Brain microvascular endothelial cell (primary cell): ENCODE results near the gene PDE3A.
"Not testable (repeated sequence)": the region's sequence is repeated elsewhere in the genome, so short reads cannot be mapped to it uniquely, and the experiment has no call there.

Experiments used
- DNase-seq: peaks from one replicate; pipeline ENCODE4 v3.0.0-alpha.2; 2020
- H3K27ac ChIP-seq: fragments of 250-450 bp; sonication (Bioruptor Pico); 2 replicates; pipeline ENCODE4 v1.5.1; 2020; ENCODE audit warnings: mild to moderate bottlenecking, moderate library complexity
- H3K27me3 ChIP-seq: fragments of 250-450 bp; sonication (Bioruptor Pico); replicated peaks from 2 replicates; pipeline ENCODE4 v1.5.1; 2020; ENCODE audit warnings: mild to moderate bottlenecking
- H3K36me3 ChIP-seq: fragments of 250-450 bp; sonication (Bioruptor Pico); replicated peaks from 2 replicates; pipeline ENCODE4 v1.5.1; 2020; ENCODE audit warnings: mild to moderate bottlenecking
- H3K4me3 ChIP-seq: 2 replicates; pipeline ENCODE4 v1.5.1; 2011; ENCODE audit warnings: low read depth, mild to moderate bottlenecking, control low read depth, low read length, moderate library complexity
- in situ Hi-C: cut with HindIII; loops from 2 replicates; pipeline ENCODE4 v1.10.0; 2017; ENCODE audit warnings: low sequenced_read_pairs, low pct_ligation_motif_present
- TF ChIP-seq, protein P1 (sequence below): IDR thresholded peaks from 2 replicates; pipeline ENCODE4 v1.5.1; 2011; ENCODE audit warnings: low read depth, mild to moderate bottlenecking, moderate library complexity, low read length, control low read depth, inconsistent platforms; ENCODE audit errors: missing control alignments

The PDE3A gene

DNA sequence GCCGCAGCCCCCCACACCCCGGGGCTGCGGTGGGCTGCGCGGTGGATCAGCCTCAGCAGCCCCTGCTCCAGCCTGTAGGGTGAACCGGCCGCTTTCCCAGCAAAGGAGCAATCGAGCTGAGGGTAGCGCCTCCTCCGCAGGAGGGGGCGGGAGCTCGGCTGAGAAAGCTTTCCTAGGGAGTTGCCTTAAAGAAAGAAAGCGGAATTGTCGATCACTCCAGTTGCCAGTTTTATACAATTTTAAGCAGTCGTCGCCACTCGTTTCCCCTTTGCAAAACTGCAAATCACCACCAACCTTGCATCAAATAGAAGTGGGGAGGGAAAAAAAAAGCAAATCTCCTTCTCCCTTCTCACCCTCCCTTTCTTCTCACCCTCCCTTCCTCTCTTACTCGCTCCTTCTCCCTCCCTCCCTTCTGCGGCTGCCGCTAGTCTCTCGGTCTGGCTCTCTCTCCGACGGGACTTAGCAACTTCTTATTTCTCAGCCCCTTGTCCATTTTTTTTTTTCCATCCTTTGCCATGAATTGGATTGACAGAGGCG lies at the start of gene PDE3A:
TSS of gene PDE3A (plus strand) at position 424 of the 537 bp plus-strand sequence. CDS start 748 bp downstream, outside the sequence.
- H3K4me3 ChIP-seq: peak within 1 kb of the TSS; percentile 87
- H3K27me3 ChIP-seq: no peaks in the 10 kb centered on the region
- H3K27ac ChIP-seq: peak within 1 kb of the TSS; percentile 87
- DNase-seq: peak; percentile 82
- in situ Hi-C loops: no loop called here
- no peaks in the 10 kb centered on the region for H3K36me3 ChIP-seq
- TF ChIP-seq, protein P1, sequence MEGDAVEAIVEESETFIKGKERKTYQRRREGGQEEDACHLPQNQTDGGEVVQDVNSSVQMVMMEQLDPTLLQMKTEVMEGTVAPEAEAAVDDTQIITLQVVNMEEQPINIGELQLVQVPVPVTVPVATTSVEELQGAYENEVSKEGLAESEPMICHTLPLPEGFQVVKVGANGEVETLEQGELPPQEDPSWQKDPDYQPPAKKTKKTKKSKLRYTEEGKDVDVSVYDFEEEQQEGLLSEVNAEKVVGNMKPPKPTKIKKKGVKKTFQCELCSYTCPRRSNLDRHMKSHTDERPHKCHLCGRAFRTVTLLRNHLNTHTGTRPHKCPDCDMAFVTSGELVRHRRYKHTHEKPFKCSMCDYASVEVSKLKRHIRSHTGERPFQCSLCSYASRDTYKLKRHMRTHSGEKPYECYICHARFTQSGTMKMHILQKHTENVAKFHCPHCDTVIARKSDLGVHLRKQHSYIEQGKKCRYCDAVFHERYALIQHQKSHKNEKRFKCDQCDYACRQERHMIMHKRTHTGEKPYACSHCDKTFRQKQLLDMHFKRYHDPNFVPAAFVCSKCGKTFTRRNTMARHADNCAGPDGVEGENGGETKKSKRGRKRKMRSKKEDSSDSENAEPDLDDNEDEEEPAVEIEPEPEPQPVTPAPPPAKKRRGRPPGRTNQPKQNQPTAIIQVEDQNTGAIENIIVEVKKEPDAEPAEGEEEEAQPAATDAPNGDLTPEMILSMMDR: peak; percentile 51

DNA sequence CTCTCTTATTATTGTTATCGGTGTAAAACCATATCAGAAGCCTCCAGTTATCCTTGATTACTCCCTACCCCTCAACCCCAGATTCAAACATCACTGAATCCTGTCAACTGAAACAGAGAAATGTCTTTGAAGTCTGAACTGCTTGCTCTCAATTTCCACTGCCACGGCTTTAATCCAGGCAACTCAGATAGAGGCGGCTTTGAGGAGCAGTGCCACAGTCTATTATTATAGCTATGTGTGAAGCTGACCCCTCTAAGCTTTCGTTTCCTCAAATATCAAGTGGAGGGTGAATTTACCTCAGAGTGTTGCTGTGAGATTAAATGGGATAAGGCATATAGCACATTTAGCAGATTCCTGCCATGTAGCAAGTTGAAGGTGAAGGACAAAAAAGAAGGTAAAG lies 49.0 kb upstream of the PDE3A start:
- in situ Hi-C loops: no loop called here

DNA sequence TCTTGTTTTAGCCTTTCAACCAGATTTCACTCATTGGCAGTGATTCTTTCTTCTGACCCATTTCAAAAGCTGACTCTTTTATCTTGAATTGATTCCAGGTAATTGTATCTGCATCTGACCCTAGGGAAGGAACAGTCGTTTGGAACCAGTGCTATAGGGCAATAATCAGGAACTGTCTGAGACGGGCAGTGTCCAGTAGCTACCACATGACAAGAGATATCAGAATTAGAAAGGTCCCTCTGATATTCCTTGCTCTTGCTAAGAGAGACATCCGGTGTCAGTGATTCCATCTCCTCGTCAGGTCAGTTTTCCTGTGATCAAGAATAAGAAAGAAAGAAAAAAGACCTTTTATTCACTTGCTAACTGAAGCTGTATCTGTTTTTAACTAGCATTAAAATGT lies 47.8 kb upstream of the PDE3A start:
- in situ Hi-C loops: no loop called here
- no peak for DNase-seq
- Histone ChIP-seq H3K27ac (peak overlapping the region; percentile 34), H3K4me3 (no peak overlapping the region), H3K27me3 (no peaks in the 10 kb centered on the region), H3K36me3 (no peaks in the 10 kb centered on the region)
- TF ChIP-seq, protein P1: no peak

More for the DNA sequence above, 49.0 kb upstream of the PDE3A start:
- Histone ChIP-seq H3K27me3 (no peaks in the 10 kb centered on the region), H3K36me3 (no peaks in the 10 kb centered on the region), H3K4me3 (no peak overlapping the region), H3K27ac (peak overlapping the region; percentile 44)
- DNase-seq: peak; percentile 12
- TF ChIP-seq, protein P1: no peak

DNA sequence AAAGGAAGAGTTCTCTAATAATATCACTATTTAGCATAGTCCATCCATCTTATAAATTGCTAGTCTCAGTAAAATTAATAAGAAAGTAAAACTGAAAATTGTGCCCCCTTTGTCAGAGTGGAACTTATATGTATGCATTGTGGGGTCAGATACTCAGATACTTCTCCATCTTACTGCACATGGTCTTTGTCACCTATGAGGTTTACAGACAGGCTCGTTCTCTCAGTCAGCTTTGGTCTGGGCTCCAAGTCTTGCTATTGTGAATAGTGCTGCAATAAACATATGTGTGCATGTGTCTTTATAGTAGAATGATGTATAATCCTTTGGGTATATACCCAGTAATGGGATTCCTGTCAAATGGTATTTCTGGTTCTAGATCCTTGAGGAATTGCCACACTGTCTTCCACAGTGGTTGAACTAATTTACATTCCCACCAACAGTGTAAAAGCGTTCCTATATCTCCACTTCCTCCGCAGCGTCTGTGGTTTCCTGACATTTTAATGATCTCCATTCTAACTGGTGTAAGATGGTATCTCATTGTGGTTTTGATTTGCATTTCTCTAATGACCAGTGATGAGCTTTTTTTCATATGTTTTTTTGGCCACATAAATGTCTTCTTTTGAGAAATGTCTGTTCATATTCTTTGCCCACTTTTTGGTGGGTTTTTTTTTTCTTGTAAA lies 37.4 kb upstream of the PDE3A start:
- H3K36me3 ChIP-seq, DNase-seq, in situ Hi-C loops: not testable (repeated sequence)

DNA sequence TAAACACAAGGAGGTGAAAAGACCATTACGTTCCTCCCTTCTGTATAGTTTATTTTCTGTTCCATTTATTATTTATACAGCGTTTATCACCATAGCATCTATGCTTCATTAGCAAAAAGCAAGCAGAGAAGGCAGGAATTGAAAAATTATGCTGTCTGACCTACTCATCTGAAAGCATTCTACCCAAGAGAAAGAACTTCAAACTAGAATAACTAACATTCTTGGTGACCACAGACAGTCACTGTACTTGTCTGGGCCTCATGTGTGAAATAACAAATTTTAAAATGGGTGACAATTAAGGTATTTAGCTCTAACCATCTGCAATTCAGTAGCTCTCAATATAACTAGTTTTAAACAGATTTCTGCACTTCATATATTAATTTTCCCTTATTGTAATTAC lies 29.3 kb upstream of the PDE3A start:
- DNase-seq: peak; percentile 14
- Histone ChIP-seq H3K4me3 (no peak overlapping the region), H3K27me3 (no peaks in the 10 kb centered on the region), H3K36me3 (no peaks in the 10 kb centered on the region), H3K27ac (no peak overlapping the region)
- TF ChIP-seq, protein P1: no peak
- in situ Hi-C loops: no loop called here

More for the DNA sequence above, 37.4 kb upstream of the PDE3A start:
- H3K4me3 ChIP-seq, H3K27ac ChIP-seq, H3K27me3 ChIP-seq: not testable (repeated sequence)

DNA sequence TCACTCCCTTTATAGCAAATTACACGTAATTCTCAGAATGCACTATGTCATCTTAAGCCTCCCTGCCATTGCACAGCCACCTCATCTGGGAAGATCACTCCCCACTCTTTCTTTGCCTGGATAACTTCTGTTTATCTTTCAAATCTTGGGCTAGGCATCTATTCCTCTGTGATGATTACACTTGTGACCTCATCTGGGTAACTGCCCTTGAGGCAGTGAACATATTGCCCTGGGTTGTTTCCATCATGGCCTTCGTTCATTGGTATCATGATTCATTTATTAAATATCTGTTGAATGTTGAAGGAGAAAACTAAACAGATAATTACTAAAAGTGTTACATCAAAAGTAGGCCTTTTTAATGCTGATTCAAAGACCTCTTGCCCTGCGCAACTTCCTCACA lies 26.2 kb upstream of the PDE3A start:
- peak overlapping the region; percentile 59 for H3K27ac ChIP-seq

More for the DNA sequence above, 26.2 kb upstream of the PDE3A start:
- Histone ChIP-seq H3K36me3 (no peaks in the 10 kb centered on the region), H3K4me3 (no peak overlapping the region), H3K27me3 (no peaks in the 10 kb centered on the region)
- DNase-seq: peak; percentile 80
- in situ Hi-C loops: no loop called here
- TF ChIP-seq, protein P1: no peak
